HUES64 (cell line): Measurements from ENCODE around the gene GSC2.
A peak's percentile ranks its signal among the peaks of the same experiment; 100 is the strongest.

ENCODE experiments used
- H3K27ac ChIP-seq: 2 replicates; pipeline ENCODE4 v1.7.0; 2013; ENCODE audit warnings: low read depth, low read length, inconsistent platforms
- H3K27me3 ChIP-seq: 2 replicates; pipeline ENCODE4 v1.6.1; 2013; ENCODE audit warnings: mild to moderate bottlenecking, low read length; ENCODE audit not compliant: insufficient read depth
- H3K36me3 ChIP-seq: 2 replicates; pipeline ENCODE4 v1.6.1; 2013; ENCODE audit warnings: mild to moderate bottlenecking, low read length; ENCODE audit not compliant: insufficient read depth
- H3K4me1 ChIP-seq: 2 replicates; pipeline ENCODE4 v1.6.1; 2013; ENCODE audit warnings: mild to moderate bottlenecking, low read length, moderate library complexity; ENCODE audit not compliant: insufficient read depth
- H3K4me3 ChIP-seq: 2 replicates; pipeline ENCODE4 v1.5.1; 2013; ENCODE audit warnings: mild to moderate bottlenecking, low read length, moderate library complexity
- H3K9ac ChIP-seq: 2 replicates; pipeline ENCODE4 v1.6.1; 2013; ENCODE audit warnings: mild to moderate bottlenecking, low read depth, low read length
- H3K9me3 ChIP-seq: 2 replicates; pipeline ENCODE4 v1.6.1; 2013; ENCODE audit warnings: low read depth, low read length; ENCODE audit not compliant: insufficient read depth
- WGBS: fragments of 150-250, 120-280 bp; methylation state at CpG from one replicate; pipeline ENCODE4 v1.1.7; 2013; ENCODE audit warnings: missing lambda C conversion rate; 5-methylcytosine and 5-hydroxymethylcytosine counted together

The GSC2 gene

GRCh38 chr22:19149047-19149883, 827 bp downstream of the GSC2 start:
- Histone ChIP-seq H3K27ac (no peak overlapping the region), H3K9me3 (peaks cover 4% of the 10 kb centered on the region; the same call in 1 of the 2 replicates), H3K36me3 (no peaks in the 10 kb centered on the region), H3K4me1 (peaks cover 5% of the 10 kb centered on the region; the same call in 1 of the 2 replicates), H3K9ac (peak overlapping the region; percentile 0; the same call in 1 of the 2 replicates), H3K4me3 (peak overlapping the region; percentile 45), H3K27me3 (peaks cover 77% of the 10 kb centered on the region)
- WGBS: 12% methylated on average over 92 of the region's 92 CpGs

- WGBS: 76% methylated on average over 33 of the region's 33 CpGs
- H3K9me3 ChIP-seq: peaks cover 4% of the 10 kb centered on the region; the same call in 1 of the 2 replicates
- peaks cover 5% of the 10 kb centered on the region; the same call in 1 of the 2 replicates for H3K4me1 ChIP-seq
- H3K4me3 ChIP-seq: peak overlapping the region; percentile 45; the same call in 1 of the 2 replicates
- no peak overlapping the region for H3K27ac ChIP-seq
- peaks cover 73% of the 10 kb centered on the region for H3K27me3 ChIP-seq
- H3K36me3 ChIP-seq: no peaks in the 10 kb centered on the region
- no peak overlapping the region for H3K9ac ChIP-seq
Observed at GRCh38 chr22:19148417-19149046, 1.6 kb downstream of the GSC2 start.

GRCh38 chr22:19147195-19147780, 2.8 kb downstream of the GSC2 start:
- Histone ChIP-seq H3K4me3 (no peak overlapping the region), H3K27ac (no peak overlapping the region), H3K9ac (no peak overlapping the region), H3K4me1 (peaks cover 5% of the 10 kb centered on the region; the same call in 1 of the 2 replicates), H3K27me3 (peaks cover 61% of the 10 kb centered on the region), H3K9me3 (peaks cover 4% of the 10 kb centered on the region; the same call in 1 of the 2 replicates), H3K36me3 (peaks cover 5% of the 10 kb centered on the region)
- WGBS: 29% methylated on average over 9 of the region's 9 CpGs

GRCh38 chr22:19146215-19146968, 3.7 kb downstream of the GSC2 start:
- Histone ChIP-seq H3K27me3 (peaks cover 52% of the 10 kb centered on the region), H3K9ac (no peak overlapping the region), H3K9me3 (peaks cover under 1% of the 10 kb centered on the region; the same call in 1 of the 2 replicates), H3K4me1 (peaks cover 5% of the 10 kb centered on the region; the same call in 1 of the 2 replicates), H3K27ac (no peak overlapping the region), H3K36me3 (peaks cover 11% of the 10 kb centered on the region), H3K4me3 (no peak overlapping the region)
- WGBS: 82% methylated on average over 11 of the region's 11 CpGs

GRCh38 chr22:19143967-19144400, 6.1 kb downstream of the GSC2 start:
- peaks cover 28% of the 10 kb centered on the region for H3K27me3 ChIP-seq
- no peak overlapping the region; the same call in 1 of the 2 replicates for H3K27ac ChIP-seq
- H3K9me3 ChIP-seq: no peaks in the 10 kb centered on the region
- peaks cover 35% of the 10 kb centered on the region for H3K36me3 ChIP-seq
- peaks cover 5% of the 10 kb centered on the region; the same call in 1 of the 2 replicates for H3K4me1 ChIP-seq
- 9% methylated on average over 17 of the region's 17 CpGs for WGBS
- peak overlapping the region; percentile 78 for H3K9ac ChIP-seq
- H3K4me3 ChIP-seq: peak overlapping the region; percentile 91

- Histone ChIP-seq H3K27me3 (peaks cover 20% of the 10 kb centered on the region), H3K9ac (no peak overlapping the region), H3K9me3 (no peaks in the 10 kb centered on the region), H3K4me3 (no peak overlapping the region), H3K27ac (no peak overlapping the region), H3K4me1 (peaks cover 5% of the 10 kb centered on the region; the same call in 1 of the 2 replicates), H3K36me3 (peaks cover 41% of the 10 kb centered on the region)
- WGBS: 95% methylated on average over 4 of the region's 5 CpGs
Observed at GRCh38 chr22:19143212-19143611, 6.9 kb downstream of the GSC2 start.

GRCh38 chr22:19142394-19142793, 7.7 kb downstream of the GSC2 start:
- Histone ChIP-seq H3K36me3 (peaks cover 48% of the 10 kb centered on the region), H3K4me1 (peaks cover 4% of the 10 kb centered on the region; the same call in 1 of the 2 replicates), H3K4me3 (no peak overlapping the region), H3K9ac (no peak overlapping the region), H3K27ac (no peak overlapping the region), H3K9me3 (no peaks in the 10 kb centered on the region), H3K27me3 (peaks cover 12% of the 10 kb centered on the region)
- WGBS: 98% methylated on average over 9 of the region's 9 CpGs

GRCh38 chr22:19139974-19140373, 10.1 kb downstream of the GSC2 start:
- H3K36me3 ChIP-seq: peaks cover 67% of the 10 kb centered on the region
- WGBS: 95% methylated on average over 5 of the region's 5 CpGs

GRCh38 chr22:19139001-19139356, 11.1 kb downstream of the GSC2 start:
- H3K4me1 ChIP-seq: no peaks in the 10 kb centered on the region
- H3K36me3 ChIP-seq: peaks cover 76% of the 10 kb centered on the region
- no peak overlapping the region for H3K4me3 ChIP-seq
- H3K9ac ChIP-seq: no peak overlapping the region
- no peaks in the 10 kb centered on the region for H3K27me3 ChIP-seq
- H3K9me3 ChIP-seq: no peaks in the 10 kb centered on the region
- H3K27ac ChIP-seq: no peak overlapping the region
- WGBS: 95% methylated on average over 9 of the region's 9 CpGs

More at GRCh38 chr22:19139974-19140373, 10.1 kb downstream of the GSC2 start:
- H3K9me3 ChIP-seq: no peaks in the 10 kb centered on the region
- H3K4me3 ChIP-seq: no peak overlapping the region
- H3K27me3 ChIP-seq: no peaks in the 10 kb centered on the region
- H3K27ac ChIP-seq: no peak overlapping the region
- H3K9ac ChIP-seq: no peak overlapping the region
- H3K4me1 ChIP-seq: no peaks in the 10 kb centered on the region

GRCh38 chr22:19138217-19139000, 11.7 kb downstream of the GSC2 start:
- Histone ChIP-seq H3K9ac (no peak overlapping the region), H3K4me1 (no peaks in the 10 kb centered on the region), H3K4me3 (no peak overlapping the region), H3K9me3 (no peaks in the 10 kb centered on the region), H3K36me3 (peaks cover 82% of the 10 kb centered on the region), H3K27me3 (no peaks in the 10 kb centered on the region), H3K27ac (no peak overlapping the region)
- WGBS: 93% methylated on average over 15 of the region's 15 CpGs
